Adrenal gland (tissue), 5 donors: ENCODE data around the gene TAF1C.

Source experiments
- POLR2A ChIP-seq, 2 donors: fragments of 450-650 bp; IDR thresholded peaks; one replicate each; pipeline ENCODE4 v1.6.1; 2017; ENCODE audit warnings: antibody characterized with exemption in 2 of 2, mild to moderate bottlenecking in 2 of 2, moderate library complexity in 1 of 2
- TF ChIP-seq, protein P1 (sequence below), 6 experiments: fragments of 450-650 bp in 4 of 6; fragments of 200-600 bp in 2 of 6; sonication (generic) in 1 of 6; IDR thresholded peaks; 1 replicate in 5 of 6; 2 replicates in 1 of 6; pipeline versions ENCODE4 v1.5.1 to v1.8.0; 2016 to 2021; ENCODE audit warnings: antibody characterized with exemption in 6 of 6, mild to moderate bottlenecking in 2 of 6, moderate library complexity in 1 of 6
- donor health status: DM: no; HTN: no; CAD: no.

GRCh38 chr16:84225126-84225525, 38.3 kb upstream of the TAF1C start:
- TF ChIP-seq, protein P1, sequence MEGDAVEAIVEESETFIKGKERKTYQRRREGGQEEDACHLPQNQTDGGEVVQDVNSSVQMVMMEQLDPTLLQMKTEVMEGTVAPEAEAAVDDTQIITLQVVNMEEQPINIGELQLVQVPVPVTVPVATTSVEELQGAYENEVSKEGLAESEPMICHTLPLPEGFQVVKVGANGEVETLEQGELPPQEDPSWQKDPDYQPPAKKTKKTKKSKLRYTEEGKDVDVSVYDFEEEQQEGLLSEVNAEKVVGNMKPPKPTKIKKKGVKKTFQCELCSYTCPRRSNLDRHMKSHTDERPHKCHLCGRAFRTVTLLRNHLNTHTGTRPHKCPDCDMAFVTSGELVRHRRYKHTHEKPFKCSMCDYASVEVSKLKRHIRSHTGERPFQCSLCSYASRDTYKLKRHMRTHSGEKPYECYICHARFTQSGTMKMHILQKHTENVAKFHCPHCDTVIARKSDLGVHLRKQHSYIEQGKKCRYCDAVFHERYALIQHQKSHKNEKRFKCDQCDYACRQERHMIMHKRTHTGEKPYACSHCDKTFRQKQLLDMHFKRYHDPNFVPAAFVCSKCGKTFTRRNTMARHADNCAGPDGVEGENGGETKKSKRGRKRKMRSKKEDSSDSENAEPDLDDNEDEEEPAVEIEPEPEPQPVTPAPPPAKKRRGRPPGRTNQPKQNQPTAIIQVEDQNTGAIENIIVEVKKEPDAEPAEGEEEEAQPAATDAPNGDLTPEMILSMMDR (IDR thresholded peaks at IDR 0.05): no peak
- no peak for TF ChIP-seq POLR2A (IDR thresholded peaks at IDR 0.05)
